ENCODE results near the gene CBL.

GRCh38 chr11:119345685-119346084 lies 139.5 kb downstream of the CBL start:
- TF ChIP-seq, protein P1, sequence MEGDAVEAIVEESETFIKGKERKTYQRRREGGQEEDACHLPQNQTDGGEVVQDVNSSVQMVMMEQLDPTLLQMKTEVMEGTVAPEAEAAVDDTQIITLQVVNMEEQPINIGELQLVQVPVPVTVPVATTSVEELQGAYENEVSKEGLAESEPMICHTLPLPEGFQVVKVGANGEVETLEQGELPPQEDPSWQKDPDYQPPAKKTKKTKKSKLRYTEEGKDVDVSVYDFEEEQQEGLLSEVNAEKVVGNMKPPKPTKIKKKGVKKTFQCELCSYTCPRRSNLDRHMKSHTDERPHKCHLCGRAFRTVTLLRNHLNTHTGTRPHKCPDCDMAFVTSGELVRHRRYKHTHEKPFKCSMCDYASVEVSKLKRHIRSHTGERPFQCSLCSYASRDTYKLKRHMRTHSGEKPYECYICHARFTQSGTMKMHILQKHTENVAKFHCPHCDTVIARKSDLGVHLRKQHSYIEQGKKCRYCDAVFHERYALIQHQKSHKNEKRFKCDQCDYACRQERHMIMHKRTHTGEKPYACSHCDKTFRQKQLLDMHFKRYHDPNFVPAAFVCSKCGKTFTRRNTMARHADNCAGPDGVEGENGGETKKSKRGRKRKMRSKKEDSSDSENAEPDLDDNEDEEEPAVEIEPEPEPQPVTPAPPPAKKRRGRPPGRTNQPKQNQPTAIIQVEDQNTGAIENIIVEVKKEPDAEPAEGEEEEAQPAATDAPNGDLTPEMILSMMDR (IDR thresholded peaks at IDR 0.05; ENCODE audit: low read depth, low read length), result no peak
- TF ChIP-seq POLR2A (IDR thresholded peaks at IDR 0.05; ENCODE audit: extremely low read depth, insufficient read length), result no peak
